Nucleus accumbens (tissue), 56 donors: ENCODE results near the gene UBE2J1.
"Not testable (repeated sequence)": the region's sequence is repeated elsewhere in the genome, so short reads cannot be mapped to it uniquely, and the experiment has no call there.

Experiments
- DNase-seq, 56 donors: peaks; one replicate each; lab custom pipeline; 2025; lab: John Stamatoyannopoulos, UW

The UBE2J1 gene

GRCh38 chr6:89352278-89353117, at the start of gene UBE2J1:
Gene UBE2J1, minus strand, starts transcription at chr6:89352722. Its CDS starts 153 bp downstream, at chr6:89352569.
- peak in 55 of 56 donors; percentile 42 to 93 (median 78) for DNase-seq

- DNase-seq: peak in 2 of 56 donors; percentile 29 to 47
Observed at GRCh38 chr6:89400912-89401399, 48.4 kb upstream of the UBE2J1 start.

- DNase-seq: no peak
Observed at GRCh38 chr6:89400050-89400449, 47.5 kb upstream of the UBE2J1 start.

GRCh38 chr6:89398762-89399525, 46.4 kb upstream of the UBE2J1 start:
- no peak for DNase-seq

GRCh38 chr6:89397884-89398283, 45.4 kb upstream of the UBE2J1 start:
- not testable (repeated sequence) for DNase-seq

GRCh38 chr6:89393659-89394058, 41.1 kb upstream of the UBE2J1 start:
- no peak for DNase-seq

GRCh38 chr6:89392823-89393222, 40.3 kb upstream of the UBE2J1 start:
- no peak for DNase-seq

GRCh38 chr6:89388846-89389245, 36.3 kb upstream of the UBE2J1 start:
- no peak for DNase-seq

GRCh38 chr6:89387516-89388201, 35.1 kb upstream of the UBE2J1 start:
- no peak for DNase-seq

- peak in 1 of 56 donors; percentile 20 for DNase-seq
Observed at GRCh38 chr6:89386917-89387491, 34.5 kb upstream of the UBE2J1 start.

GRCh38 chr6:89385846-89386245, 33.3 kb upstream of the UBE2J1 start:
- DNase-seq: no peak

GRCh38 chr6:89385156-89385667, 32.7 kb upstream of the UBE2J1 start:
- peak in 4 of 56 donors; percentile 4 to 47 (median 17) for DNase-seq

- DNase-seq: no peak
Observed at GRCh38 chr6:89381031-89381430, 28.5 kb upstream of the UBE2J1 start.

- no peak for DNase-seq
Observed at GRCh38 chr6:89379281-89379680, 26.8 kb upstream of the UBE2J1 start.

- no peak for DNase-seq
Observed at GRCh38 chr6:89378628-89379027, 26.1 kb upstream of the UBE2J1 start.

GRCh38 chr6:89375427-89376267, 23.1 kb upstream of the UBE2J1 start:
- DNase-seq: peak in 3 of 56 donors; percentile 11 to 19 (median 17)

GRCh38 chr6:89372506-89372901, 20.0 kb upstream of the UBE2J1 start:
- peak in 1 of 56 donors; percentile 11 for DNase-seq

- peak in 54 of 56 donors; percentile 11 to 91 (median 75) for DNase-seq
Observed at GRCh38 chr6:89371849-89372505, 19.5 kb upstream of the UBE2J1 start.

- DNase-seq: peak in 17 of 56 donors; percentile 2 to 58 (median 15)
Observed at GRCh38 chr6:89368999-89369398, 16.5 kb upstream of the UBE2J1 start.
